UCSD-AML1 (cell line): ENCODE measurements around the gene GRIK5.
"Not testable (repeated sequence)": the region's sequence is repeated elsewhere in the genome, so short reads cannot be mapped to it uniquely, and the experiment has no call there.

Source experiments
- DNase-seq: peaks from one replicate; lab custom pipeline; 2025; ENCODE audit not compliant: unreplicated experiment; lab: John Stamatoyannopoulos, UW

The GRIK5 gene

GRCh38 chr19:41994521-41994971, 75.5 kb downstream of the GRIK5 start:
- DNase-seq: no peak

- DNase-seq: peak; percentile 59
Observed at GRCh38 chr19:41993612-41994483, 76.2 kb downstream of the GRIK5 start, which contains the start of gene ATP1A3. Gene ATP1A3, minus strand, starts transcription at chr19:41994230. Its CDS starts 154 bp downstream, at chr19:41994076.

GRCh38 chr19:41991925-41992569, 78.0 kb downstream of the GRIK5 start:
- DNase-seq: not testable (repeated sequence)

DNA sequence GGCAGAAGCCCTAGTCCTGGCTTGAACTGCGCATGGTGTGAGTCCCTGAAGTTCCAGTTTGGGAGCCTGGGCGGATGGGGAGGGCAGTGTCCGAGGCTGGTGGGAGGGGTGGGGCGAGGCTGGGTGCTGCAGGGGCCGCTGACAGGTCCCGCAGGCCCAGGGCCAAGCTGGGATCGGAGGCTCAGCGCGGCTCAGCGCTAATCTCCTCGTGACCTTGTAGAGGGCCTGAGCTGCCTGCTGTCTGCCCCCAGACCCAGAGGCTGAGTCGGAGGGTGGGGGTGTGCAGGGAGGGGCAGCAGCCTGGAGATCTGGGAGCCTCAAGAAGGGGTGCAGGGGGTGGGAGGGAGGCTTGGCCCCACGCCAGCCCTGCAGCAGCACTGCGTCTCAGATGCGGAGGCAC, 79.0 kb downstream of the GRIK5 start:
- DNase-seq: no peak

DNA sequence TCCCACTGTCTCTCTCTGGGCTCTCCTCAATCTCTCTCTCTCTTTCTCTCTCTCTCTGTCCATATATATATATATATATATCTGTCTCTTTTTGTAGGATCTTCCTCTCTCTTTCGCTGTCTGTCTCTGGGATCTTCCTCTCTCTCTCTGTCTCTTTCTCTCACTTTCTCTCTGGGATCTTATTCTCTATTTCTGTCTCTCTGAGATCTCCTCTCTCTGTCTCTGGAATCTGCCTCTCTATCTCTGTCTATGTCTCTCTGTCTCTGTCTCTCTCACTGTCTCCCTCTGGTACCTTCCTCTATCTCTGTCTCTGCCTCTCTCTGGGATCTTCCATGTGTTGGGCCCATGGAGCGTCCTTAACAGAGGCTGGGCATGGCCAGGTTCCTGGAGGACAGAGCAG, 79.4 kb downstream of the GRIK5 start:
- DNase-seq: no peak

DNA sequence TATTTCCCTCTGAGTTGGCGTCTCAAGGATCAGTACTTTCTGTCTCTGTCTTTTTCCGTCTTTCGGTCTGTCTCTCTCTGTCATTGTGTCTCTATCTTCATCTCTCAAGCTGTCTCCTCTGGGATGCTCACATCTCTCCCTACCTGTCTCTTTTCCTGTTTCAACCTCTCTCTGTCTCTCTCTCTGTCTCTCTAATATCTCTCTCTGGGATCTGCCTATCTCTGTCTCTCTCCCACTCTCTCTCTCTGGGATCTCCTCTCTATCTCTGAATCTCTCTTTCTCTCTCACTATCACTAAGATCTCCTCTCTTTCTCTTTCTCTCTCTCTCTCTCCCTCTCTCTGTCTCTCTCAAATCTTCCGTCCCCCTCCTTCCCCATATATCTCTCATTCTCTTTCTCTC, 80.0 kb downstream of the GRIK5 start:
- no peak for DNase-seq

- no peak for DNase-seq
Observed at GRCh38 chr19:41988947-41989346, 81.1 kb downstream of the GRIK5 start.

- no peak for DNase-seq
Observed at GRCh38 chr19:41987141-41987860, 82.7 kb downstream of the GRIK5 start.

DNA sequence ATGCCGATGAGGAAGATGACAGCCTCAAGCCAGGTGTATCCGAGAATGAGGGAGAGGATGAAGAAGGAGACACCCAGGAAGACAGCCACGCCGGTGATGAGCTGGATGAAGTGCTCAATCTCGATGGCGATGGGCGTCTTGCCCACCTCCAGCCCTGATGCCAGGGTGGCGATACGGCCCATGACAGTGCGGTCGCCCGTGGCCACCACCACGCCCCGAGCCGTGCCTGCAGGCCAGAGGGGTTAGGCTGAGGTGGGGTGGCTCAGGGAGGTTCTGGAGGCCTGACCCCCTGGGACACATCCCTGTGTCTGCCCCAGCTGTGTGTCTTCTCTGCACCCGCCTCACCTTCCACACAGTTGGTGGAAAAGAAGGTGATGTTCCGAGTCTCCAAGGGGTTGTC, 85.0 kb downstream of the GRIK5 start:
- no peak for DNase-seq

DNA sequence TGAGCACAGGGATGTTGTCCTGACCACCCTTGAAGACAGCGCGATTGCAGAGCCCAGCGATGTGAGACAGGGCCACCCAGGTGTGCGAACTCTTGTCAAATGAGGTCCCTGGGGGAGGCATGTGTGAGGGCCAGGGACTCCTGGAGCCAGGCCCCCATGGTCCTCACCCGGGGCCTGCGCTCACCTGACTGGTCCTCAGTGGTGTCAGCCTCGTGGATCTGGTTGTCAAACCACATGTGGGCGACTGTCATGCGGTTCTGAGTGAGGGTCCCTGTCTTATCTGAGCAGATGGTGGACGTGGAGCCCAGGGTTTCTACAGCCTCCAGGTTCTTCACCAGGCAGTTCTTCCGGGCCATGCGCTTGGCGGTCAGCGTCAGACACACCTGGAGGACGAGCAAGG, 88.3 kb downstream of the GRIK5 start:
- DNase-seq: no peak

DNA sequence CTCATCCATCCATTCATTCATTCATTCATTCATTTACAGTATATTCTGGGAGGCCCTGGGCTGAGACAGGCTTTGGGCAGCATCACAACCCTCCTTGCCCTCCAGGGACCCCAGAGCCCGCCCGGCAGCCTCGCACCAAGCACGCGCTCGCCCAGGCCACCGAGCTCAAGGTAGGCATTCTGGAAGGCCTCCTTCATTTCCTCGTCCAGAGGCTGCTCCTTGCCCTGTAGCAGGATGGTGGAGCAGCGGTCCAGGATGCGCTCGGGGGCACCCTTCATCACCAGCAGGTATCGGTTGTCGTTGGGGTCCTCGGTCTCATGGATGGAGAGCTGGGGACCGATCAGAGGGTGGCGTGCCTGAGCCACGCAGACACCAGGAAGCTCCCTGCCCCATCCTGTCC, 91.5 kb downstream of the GRIK5 start:
- no peak for DNase-seq

- DNase-seq: no peak
Observed at GRCh38 chr19:41977916-41978315, 92.1 kb downstream of the GRIK5 start.

GRCh38 chr19:41974652-41975051, 95.4 kb downstream of the GRIK5 start:
- DNase-seq: no peak

- DNase-seq: no peak
Observed at GRCh38 chr19:41971363-41971762, 98.6 kb downstream of the GRIK5 start.

DNA sequence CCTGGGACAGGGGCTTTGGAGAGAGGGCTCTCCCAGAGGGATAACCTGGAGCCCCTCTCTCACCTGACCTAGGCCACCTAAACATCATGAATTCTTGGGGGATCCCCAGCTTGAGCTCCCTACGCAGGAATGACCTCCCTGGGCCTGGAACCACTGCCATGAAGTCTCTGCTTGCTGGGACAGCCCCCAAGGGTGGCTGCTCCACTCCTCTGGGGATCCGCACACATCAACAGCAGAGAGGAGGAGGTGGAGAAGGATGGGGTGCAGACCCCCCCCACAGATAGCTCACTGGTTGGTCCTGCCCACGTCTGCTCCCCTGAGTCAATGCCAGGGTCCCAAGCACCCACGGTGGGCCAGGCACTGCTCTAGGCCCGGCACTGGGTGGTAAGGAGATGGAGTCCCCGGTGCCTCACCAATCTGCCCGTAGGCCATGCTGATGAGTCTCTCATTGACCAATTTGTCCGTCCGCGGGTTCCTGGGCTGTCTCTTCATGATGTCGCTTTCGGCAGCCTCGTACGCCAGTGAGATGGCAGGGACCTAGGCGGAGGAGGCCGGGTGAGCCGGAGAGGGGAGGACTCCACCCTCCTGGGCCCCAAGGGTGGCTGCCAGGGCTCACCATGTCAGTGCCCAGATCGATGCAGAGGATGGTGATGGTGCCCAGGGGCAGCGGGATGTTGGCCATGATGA, 100.1 kb downstream of the GRIK5 start:
- no peak for DNase-seq

GRCh38 chr19:41968751-41969595, 101.0 kb downstream of the GRIK5 start:
- no peak for DNase-seq

DNA sequence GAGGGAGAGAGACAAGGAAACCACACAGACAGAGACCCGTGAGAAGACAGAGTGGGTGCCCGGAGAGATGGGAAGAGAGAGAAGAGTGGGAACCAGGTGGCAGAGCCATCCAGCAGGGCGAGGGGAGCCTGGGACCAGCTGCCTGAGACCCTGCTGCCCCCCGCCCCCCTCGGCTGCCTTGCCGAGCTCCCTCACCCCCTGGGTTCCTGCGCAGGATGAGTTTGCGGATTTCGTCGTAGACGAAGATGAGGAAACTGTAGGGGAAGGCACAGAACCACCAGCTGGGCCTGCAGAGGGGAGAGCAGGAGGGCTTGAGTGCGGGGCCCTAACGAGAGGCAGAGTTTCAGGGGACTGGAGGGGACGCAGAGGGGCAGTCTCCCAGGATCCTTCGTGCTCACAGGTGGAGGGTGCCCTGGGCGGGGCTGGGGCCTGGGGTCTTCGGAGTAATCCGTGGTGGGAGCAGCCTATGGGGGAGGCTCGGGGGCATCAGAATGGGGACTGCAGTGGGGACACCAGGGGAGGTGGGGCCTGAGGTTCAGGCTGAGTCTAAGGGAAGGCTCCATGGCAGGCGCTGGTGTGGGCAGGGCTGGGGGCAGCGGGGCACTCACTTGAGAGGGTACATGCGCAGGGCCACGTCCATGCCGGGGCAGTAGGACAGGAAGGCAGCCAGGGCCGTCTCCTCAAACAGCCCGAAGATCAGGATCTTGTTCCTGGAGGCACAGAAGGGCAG, 102.8 kb downstream of the GRIK5 start:
- DNase-seq: peak; percentile 37

DNA sequence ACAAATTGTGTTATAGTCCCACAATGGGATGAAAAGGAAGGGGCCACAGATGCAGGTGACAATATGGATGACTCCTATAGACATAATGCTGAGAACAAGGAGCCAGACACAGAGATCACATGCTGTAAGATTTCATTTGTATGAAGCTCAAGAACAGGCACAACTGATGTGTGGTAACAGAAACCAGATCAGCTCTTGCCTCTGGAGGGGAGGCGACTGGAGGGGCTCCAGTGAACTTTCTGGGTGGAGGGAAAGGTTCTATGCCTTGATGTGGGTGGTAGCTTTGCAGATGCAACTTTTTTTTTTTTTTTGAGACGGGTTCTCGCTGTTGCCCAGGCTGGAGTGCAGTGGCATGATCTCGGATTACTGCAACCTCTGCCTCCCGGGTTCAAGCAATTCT, 104.9 kb downstream of the GRIK5 start:
- DNase-seq: no peak

DNA sequence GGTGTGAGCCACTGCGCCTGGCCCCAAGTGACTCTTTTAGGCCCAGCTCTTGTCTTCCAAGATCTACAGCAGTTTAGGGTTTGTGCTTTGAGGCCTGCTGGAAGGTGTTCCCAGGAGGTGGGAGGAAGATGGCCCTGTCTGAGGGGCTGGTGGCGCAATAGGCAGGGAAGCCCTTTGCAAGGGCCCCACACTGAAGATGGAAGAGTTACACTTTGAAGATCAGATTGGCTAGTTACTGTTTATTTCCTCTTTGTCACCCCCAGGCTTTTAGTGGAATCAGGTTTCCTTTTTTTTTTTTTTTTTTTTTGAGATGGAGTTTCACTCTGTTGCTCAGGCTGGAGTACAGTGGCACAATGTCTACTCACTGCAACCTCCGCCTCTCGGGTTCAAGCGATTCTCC, 109.0 kb downstream of the GRIK5 start:
- DNase-seq: no peak
